Medulla oblongata (tissue), 1 donor: ENCODE results near the gene ZNF540.
"Not testable (repeated sequence)": the region's sequence is repeated elsewhere in the genome, so short reads cannot be mapped to it uniquely, and the experiment has no call there.

ENCODE experiments used
- DNase-seq: peaks from one replicate; pipeline ENCODE4 v3.0.0-alpha.2; 2015; ENCODE audit errors: extremely low spot score

ZNF540 gene

GRCh38 chr19:37594304-37594981 lies at the start of gene ZNF540, which contains the start of gene ZNF571:
ZNF540 (plus strand) TSS chr19:37594876; CDS start chr19:37598448, 3,572 bp downstream.
ZNF571 (minus strand) TSS chr19:37594792; CDS start chr19:37586676, 8,116 bp downstream.
- DNase-seq: peak; percentile 95

DNA sequence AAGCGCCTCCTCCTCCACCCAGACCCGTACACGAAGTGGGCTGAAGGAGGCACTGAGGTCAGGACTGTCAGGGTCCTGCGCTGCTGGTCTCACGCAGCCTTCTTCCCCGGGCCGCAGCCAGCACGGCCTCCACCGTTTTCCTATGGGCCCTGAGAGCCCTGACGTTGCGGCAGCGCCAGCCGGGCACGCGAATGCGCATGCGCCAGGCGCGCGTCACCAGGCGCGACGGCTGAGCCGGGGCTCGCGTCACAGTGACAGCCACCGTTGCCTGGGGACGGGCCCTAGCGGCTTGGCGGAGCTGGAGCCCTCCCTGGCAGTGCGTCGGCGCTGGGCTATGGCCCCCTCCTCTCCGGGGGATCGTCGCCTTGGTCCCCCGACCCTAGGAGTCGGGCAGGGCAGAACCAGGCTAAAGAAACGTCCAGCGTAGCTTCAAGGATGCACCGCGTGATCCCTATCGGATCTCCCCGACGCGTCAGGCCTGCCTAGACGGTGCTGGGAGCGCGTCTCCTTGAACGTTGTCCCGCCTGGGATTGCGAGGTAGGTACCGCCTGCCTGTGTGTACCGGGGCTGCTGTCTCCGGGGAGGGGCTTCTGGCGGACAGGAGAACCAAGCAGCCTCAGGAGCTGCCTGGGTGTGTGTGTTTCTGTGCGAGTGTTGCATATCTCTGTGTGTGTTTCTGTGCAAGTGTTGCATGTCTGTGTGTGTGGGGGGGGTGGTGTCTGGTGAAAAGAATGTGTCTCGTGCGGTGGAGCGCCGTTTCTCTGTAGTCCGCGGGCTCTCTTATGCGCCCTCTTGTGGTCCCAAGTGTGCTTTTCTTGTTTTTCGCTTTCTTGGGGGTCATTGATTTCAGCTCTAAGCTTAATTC lies 43.3 kb upstream of the ZNF540 start:
- no peak for DNase-seq

DNA sequence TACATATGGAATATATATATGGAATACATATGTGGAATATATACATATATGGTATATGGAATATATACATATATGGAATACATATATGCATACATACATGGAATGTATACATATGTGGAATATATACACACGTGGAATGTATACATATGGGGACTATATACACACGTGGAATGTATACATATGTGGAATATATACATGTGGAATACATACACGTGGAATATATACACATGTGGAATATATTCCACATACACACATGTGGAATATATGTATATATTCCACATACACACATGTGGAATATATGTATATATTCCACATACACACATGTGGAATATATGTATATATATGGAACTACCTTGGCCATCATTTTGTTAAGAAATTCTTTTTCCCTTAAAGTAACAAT lies 31.2 kb upstream of the ZNF540 start:
- no peak for DNase-seq

GRCh38 chr19:37564624-37565369 lies 29.9 kb upstream of the ZNF540 start:
- no peak for DNase-seq

DNA sequence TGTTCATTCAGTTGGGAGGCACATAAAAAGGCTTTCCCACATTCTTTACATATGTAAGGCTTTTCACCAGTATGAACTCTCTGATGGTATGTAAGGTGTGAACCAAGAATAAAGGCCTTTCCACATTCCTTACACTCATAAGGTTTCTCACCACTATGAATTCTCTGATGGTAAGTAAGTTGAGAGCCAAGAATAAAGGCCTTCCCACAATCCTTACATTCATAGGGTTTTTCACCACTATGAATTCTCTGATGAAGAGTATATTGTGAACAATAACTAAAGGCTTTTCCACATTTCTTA lies 29.4 kb upstream of the ZNF540 start:
- no peak for DNase-seq

DNA sequence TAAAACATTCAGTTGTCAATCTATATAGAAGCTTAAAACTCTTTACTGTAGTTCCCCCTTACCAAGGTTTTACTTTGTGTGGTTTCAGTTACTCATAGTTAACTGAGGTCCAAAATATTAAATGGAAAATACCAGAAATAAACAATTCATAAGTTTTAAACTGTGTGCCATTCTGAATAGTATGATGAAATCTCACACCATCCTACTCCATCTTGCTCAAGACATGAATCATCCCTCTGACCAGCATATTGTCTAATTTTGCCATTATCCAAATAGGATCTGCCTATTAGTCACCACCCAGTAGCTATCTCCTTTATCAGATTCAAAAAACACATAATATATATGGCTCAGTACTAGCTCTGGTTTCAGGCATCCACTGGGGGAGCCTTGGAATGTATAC lies 22.5 kb upstream of the ZNF540 start:
- no peak for DNase-seq

- DNase-seq: no peak
These were observed 11.3 kb upstream of the ZNF540 start for GRCh38 chr19:37583340-37583739.

DNA sequence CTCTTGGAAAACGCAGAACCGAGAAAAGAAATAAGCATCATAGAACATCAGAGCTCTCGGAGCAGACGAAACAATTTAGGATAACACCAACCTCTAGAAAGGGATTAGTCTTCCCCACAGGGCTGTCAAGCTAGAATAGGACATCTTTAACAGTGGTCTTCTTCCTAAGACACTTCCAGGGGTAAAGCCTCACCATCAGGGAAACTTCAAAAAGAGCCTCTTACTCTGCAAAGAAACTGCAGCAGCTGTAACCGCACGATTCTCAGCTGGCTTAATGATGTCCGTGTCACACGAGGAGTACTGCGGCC lies 726 bp upstream of the ZNF540 start:
- DNase-seq: no peak

DNA sequence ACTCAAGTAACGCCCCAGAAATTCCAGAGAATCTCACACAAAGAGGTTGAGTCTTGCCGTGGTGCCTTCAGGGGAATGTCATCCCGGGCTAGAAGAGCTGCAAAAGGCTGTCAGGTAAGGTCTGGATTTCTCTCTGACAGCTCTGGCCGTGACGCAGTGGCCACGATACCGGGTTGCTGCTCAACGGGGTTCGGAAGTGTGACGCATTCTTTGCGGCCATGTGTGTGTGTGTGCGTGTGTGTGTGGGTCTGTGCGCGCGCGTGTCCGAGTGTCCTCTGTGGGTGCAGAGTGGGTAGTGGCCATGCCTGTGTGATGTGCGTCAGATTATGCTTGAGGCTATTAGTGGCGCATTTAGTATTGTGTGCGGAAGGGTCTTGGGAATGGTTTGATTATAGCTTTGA lies 306 bp downstream of the ZNF540 start:
- no peak for DNase-seq

- DNase-seq: no peak
These were observed 40.7 kb downstream of the ZNF540 start for GRCh38 chr19:37635076-37636056.

DNA sequence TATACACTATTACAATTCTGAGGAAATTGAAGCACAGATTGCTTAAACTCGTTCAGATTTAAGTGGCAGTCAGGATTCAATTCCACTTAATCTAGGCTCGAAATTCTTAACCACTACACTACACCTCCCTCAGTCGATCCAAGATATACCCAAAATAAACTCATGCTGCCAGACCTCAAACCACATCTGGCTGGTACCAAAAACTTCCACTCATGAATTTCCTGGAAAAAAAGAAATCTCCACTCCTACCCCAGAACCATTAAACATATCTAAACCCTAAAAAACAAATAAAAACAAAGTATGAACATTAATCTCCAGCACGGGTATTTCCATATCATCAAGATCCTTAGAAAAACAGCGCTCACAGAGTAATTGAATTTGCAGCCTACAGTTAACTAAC lies 59.4 kb downstream of the ZNF540 start:
- DNase-seq: no peak

DNA sequence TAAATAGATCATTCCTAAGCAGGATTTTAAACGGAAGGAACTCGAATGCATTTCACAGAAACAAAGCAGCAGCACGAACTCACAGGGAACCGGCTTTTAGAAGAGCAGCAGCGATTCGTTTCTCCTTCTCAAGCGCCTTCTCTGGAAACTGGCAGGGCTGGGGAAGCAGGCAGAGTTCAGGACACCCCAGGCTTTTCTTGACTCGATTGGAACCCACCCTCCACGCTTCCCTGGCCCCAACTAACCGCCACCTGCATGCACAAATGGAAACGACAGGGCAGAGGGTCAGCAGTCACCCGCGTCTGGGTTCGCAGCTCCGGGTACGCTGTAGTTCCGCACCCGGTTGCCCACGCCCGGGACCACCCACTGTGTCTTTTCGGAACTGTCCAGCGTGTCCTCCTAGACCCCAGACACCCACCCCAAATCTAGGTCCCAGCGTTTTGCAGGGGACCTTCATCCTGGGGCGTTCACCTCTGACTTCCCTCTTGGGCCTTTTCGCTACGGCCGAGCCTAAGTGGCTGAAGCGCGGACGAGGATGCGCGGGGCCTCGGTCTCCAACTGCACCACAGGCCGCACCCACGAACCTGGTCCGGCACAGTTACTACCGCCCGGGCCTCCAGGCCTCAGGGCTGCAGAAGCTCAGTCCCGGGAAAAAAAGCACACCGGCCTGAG lies 60.1 kb downstream of the ZNF540 start:
- peak; percentile 41 for DNase-seq

GRCh38 chr19:37655301-37655688 lies 60.6 kb downstream of the ZNF540 start, which contains the start of gene ZFP30:
ZFP30 (minus strand) TSS chr19:37655465; CDS start chr19:37647822, 7,643 bp downstream.
- DNase-seq: peak; percentile 95

DNA sequence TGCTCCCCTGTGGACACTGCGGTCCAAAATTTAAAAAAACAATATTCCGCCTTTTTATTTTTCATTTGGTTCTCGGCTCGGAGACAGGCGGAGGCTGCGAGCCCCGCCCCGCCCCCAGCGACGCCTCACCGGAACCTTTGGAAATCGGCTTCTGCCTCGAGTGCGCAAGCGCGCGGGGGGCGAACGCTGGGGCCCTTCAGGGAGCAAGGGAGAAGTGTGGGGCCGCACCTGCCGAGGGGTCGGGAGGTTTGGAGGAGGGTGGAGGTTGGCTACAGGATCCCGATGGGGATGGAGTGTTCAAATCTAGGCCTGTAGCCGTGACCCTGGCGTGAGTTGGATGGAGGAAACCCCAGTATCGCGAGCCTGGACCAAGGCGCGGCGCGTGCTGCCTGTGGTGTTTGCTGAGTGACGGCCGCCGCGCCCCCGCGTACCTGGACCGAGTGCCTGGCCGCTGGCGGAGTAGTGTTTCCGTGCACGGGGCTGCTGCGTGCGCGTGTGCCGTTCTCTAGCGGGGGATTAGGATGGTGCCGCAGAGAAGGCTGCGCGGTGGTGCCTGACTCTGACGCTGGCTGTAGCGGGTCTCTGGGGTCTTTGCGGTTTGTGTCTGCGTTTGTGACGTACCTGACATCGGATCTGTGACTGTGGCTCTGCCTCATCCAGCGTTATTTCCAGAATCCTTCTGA lies 61.2 kb downstream of the ZNF540 start:
- peak; percentile 84 for DNase-seq

GRCh38 chr19:37657157-37657556 lies 62.5 kb downstream of the ZNF540 start:
- not testable (repeated sequence) for DNase-seq
